GM19240 (cell line): ENCODE measurements around the gene ADARB2.

Experiments
- DNase-seq: peaks from one replicate; pipeline ENCODE4 v3.0.0; 2011; ENCODE audit warnings: low spot score; ENCODE audit not compliant: insufficient read length

The ADARB2 gene

DNA sequence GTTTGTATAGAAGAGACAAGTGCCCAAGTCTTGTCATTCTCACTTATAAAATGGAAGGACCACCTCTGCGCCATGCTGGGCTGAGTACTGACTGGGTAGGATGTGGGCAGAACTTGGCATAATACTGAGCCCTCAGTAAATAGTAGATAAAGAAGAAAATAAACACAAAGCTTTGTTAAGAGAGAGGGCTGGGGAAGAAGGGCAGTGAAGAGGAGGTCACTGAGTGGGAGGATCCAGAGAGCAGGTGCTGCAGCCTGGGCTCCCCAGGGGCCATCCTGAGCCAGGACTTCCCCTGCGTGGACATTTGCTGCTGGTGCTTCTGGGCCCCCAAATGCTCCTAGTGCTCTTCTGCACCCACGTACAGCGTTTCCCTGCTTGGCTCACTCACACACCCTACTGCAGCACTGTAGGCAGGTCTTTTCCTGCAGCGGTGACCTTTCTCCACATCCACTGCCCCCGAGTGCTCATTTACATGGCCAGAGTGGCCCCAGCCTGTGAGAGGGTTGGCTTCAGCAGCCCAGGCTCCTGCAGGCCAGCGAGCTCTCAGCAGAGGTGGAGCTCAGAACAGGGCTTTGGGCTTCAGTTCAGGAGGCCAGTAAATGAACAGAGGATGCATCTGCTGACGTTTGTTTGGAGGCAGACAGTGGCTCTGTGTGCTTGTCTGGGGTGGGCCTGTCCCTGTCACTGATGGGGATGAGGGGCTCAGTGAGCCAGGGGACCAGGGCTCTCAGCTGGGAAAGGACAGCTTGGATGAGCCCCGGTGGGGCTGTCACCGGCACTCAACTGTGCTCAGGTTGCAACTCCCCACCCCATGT is 164.6 kb downstream of the ADARB2 start:
- no peak for DNase-seq

DNA sequence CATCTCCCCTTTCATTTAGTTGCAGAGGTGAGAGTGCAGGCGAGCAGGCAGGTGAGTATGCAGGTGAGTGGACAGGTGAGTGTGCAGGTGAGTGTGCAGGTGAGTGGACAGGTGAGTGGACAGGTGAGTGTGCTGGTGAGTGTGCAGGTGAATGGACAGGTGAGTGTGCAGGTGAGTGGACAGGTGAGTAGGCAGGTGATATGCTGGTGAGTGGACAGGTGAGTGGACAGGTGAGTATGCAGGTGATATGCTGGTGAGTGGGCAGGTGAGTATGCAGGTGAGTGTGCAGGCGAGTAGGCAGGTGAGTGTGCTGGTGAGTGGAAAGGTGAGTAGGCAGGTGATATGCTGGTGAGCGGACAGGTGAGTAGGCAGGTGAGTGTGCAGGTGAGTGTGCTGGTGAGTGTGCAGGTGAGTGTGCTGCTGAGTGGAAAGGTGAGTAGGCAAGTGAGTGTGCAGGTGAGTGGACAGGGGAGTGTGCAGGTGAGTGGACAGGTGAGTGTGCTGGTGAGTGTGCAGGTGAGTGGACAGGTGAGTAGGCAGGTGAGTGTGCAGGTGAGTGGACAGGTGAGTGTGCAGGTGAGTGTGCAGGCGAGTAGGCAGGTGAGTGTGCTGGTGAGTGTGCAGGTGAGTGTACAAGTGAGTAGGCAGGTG is 165.6 kb downstream of the ADARB2 start:
- DNase-seq: no peak

DNA sequence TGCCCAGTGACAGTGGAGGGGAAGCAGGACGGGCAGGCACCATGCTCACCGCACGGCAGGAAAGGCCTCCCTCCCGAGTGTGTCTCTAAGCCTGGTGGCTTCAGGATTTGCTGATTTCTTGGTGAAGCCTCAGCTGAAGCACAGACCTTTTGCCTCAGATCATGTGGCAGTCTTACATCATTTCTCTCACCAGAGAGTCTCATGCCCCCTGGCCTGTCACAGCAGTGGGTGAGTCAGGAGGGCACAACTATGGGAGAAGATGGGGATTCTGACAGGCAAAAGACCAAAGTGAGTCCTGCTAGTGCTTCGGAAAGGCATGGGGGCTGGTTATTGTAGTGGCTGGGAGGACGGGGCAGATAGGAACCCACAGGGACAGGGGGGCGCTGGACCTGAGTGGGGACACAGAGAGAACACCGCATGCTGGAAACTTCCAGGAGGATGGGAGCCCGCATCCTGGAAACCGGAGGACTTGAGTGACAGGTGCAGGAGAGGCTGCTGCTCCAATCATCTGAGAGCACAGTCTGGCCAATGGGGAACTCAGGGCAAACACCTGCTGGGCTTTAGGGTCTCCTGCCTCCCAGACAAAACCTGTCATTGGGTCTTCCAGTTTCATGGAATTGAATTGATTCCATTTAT is 166.8 kb downstream of the ADARB2 start:
- DNase-seq: no peak

DNA sequence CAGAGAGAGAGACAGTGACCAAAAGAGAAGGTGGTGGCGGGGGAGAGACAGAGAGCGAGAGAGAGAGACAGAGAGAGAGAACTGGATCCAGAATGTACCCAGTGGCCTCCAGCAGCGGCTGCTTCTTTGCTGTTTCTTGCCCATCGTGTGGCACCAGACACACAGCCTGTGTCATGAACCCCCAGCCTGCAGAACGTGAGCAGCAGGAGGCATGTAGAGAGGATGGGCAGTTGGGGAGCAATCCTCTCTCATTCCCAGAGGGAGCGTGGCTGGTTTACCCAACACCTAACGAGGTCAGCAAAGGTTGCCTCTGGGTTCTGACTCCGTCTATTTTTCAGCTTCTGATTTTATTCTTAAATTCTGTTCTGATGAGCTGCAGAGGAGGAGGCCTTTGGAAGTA is 168.1 kb downstream of the ADARB2 start:
- no peak for DNase-seq

DNA sequence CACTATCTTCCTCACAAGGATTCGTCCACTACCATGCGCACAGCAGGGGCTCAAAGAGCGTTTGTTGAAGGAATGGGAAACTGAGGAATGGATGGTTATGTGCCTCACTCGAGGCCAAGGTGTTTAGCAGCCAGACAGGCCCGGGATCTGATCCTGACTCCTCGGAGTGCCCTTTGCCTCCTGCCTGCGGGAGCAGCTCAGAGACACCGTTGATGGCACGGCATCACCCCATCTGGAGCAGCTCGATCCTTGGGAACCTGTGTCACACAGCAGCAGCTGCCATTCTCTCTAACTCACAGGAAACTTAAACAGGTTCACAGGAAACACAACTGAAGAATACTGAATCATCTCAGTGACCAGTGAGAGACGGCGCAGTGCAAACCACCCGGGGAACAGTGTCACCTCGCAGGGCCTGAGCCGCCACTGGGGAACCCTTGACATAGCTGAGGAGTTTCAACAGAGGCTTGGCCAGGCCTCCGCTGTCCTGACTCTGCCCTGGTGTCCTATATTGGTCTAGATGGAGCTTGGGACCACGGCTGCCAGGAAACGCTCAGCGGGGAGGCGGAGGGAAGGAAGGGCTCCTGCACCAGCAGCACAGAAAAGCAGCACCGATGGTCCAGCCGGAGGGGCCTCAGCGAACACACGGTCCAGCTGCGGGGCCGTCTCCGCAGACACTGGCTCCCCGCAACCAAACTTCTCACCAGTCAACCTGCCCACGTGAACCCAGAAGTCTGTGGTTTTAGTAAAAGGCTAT is 169.4 kb downstream of the ADARB2 start:
- DNase-seq: no peak

DNA sequence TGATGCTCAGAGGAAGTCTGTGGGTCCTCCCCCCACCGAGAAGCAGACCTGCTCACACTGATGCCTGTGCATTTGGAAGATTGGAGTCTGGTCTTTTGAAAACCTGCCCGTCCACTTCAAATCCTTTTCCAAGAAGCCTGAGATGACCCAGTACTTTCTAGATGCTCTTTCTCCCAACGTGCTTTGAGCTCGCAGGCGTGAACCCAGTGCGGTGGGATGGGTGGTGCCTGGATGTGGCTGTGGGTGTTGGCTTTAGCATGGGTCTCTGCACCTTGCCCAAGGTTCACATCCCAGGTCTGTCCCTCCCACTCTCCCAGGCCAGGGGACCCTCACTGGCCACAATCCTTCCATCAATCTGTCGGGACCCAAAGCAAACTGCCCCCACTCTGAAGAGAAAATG is 170.2 kb downstream of the ADARB2 start:
- DNase-seq: no peak

DNA sequence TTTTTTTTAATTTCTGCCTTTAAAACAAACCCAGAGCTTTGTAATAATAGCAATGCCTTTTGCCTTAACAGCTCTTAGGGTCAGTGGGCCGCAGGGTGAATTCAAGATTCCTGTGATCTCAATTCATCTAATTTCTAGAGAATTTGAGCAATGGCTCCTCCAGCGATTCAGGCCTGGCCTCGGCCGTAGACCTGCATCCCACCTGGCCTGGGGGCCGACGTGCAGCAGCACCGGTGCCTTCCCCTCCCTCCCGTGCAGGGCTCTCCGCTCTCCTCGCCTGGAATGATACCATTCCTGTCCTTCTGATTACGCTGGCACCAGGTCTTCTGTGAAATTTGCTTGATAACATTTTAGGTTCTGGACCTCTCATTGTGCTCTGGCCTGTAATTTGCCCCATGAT is 172.5 kb downstream of the ADARB2 start:
- no peak for DNase-seq

DNA sequence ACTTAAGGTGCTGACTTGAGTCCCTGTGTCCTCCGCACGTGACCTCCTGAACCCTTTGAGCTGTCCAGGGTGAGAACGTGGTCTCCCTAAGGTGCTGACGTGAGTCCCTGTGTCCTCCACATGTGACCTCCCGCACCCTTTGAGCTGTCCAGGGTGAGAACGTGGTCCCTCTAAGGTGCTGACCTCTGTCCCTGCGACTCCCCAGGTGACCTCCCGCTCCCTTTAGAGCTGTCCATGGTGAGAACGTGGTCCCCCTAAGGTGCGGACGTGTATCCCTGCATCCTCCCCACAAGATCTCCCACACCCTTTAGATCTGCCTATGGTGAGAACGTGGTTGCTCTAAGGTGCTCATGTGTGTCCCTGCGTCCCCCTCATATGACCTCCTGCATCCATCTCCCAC is 174.3 kb downstream of the ADARB2 start:
- DNase-seq: no peak

DNA sequence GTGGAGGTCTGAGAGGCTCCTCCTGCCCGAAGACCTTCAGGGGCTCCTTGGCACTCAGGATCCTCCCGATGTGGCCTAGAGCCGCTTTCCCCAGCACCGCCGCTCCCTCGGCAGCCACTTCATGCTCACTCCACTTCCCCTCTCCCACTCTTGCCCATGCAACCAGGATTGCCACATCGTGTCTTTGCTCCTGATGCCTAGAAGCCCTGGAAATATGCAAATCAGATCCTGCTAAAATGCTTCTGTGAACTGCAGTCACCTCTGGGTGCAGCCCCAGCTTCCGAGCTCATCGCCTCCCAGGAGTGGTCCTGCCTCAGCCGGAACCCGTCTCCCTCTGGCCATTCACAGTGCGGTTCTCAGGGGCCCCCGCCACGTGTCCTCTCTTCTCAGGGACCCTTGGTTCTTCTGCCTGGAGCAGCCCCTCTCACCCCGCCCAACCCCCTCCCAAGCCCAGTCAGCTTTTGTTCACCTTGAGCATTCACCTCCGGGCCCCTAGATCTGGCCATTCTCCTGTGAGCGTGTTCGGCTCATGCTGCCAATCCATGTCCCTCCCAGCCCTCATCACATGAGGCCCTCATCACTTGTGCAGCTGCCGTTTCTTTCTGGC is 175.5 kb downstream of the ADARB2 start:
- DNase-seq: no peak

DNA sequence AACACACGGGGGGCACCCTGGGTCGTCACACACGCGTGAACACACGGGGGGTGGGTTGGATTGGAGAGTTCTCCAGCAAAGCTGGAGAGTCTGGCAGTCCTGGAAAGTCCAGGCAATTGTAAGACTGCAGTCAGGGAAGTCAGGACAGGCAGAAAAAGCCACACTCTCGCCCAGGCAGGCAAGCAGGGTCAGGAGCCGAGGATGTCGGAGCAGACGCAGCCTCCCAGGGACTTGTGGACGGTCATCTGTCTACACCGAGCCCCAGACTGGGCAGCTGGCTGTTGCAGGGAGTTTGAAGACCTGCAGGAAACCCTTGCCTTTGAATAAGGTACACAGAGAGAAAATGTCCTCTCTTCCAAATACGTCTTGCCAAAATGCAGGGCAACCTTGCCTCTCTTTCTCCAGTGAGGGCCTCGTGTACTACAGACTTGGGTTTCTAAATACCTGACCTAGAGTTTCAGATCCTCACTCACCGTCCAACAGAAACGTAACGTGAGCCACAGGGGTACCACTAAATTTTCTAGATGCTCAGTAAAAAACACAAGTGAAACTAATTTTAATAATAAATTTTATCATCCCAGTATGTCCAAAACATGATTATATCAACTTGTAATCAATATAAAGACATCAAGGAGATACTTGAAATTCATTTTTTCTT is 176.7 kb downstream of the ADARB2 start:
- no peak for DNase-seq

DNA sequence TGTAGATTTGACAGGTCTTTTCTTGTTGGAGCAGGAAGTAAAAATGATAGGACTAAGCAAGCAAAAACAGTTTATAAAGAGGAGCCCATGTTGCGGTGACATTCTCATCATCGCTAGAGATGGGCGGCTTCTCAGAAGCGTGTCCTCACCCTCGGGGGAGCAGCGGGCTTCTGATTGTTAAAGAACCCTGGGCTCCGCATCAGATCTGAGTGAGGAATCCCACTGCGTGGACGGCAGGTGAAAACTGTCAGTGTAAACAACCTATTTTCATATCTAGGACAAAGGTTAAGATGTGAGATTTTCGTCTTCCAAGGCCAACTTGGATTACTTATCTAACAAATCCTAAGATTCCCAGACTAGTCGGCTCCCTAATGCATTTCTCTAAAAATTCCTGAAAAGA is 177.6 kb downstream of the ADARB2 start:
- no peak for DNase-seq

DNA sequence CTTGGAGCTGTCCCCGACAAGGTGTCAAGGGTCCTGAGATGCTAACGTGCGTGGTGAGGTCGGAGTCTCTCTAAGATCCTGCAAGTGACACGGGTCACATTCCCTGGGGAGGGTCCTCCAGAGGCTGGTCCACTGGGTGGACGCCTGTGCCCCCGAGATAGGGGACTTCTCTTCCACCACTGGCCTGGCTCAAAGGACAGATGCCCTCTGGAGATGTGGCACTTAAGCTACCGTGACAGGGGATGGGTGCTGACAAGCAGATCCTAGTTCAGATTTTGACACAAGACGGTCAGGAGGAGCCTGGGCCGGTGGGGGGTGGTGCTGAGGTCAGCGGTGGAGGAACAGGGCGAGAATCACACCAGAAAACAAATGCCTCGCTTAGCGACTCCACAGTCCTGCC is 178.0 kb downstream of the ADARB2 start:
- no peak for DNase-seq

DNA sequence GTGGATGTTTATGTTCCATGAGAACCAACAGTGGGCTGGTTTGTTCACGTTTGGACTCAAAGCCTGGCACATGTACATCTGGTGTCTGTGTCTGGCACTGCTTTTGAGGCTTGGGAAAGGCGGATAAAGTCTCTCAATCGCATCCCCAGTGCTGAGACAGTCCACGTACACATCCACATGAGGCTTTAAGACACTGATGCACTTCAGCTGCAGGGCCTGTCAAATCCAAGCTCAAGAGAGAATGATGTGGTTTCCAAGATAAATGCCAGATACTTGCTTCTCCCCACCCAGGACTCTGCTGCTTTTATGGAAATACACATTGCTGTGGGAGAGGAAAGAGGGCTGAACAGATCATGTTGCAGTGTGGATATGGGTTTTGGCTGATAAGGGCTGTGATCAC is 178.4 kb downstream of the ADARB2 start:
- DNase-seq: no peak

DNA sequence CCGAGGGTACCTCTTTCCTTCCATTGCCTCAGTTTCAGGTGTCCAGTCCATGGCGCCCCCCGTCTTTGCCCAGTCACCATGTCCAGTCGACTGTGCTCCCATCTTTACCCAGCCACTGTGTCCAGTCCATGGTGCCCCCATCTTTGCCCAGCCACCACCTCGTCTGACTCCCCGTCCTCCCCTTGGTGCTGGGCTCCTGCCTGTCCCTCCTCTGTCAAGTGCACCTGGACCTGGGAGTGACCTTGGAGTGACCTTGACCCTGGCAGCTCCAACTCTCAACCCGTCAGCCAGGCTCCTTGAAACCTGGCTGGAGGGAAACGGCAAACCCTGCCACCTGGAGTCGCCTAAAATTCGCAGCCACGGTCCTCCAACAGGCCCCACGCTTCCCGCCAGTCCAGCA is 180.2 kb downstream of the ADARB2 start:
- DNase-seq: no peak

DNA sequence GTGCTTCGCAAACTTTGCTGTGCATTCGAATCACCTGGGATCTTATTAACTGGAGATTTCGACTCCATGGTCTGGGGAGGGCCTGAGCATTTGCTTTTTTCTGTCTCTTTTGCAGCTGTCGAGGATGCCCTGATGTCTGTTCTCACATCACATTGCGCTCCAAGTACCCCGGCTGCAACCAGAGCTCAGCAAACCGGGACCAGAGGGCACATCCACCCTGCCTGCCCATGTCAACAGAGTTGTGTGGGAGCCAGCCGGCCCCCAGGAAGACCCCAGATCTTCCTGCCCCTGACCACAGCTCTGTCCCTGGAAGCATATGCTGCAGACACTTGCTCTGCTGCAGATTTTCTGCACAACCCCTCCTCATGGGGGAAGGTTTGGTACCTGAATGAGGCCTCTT is 180.8 kb downstream of the ADARB2 start:
- no peak for DNase-seq

DNA sequence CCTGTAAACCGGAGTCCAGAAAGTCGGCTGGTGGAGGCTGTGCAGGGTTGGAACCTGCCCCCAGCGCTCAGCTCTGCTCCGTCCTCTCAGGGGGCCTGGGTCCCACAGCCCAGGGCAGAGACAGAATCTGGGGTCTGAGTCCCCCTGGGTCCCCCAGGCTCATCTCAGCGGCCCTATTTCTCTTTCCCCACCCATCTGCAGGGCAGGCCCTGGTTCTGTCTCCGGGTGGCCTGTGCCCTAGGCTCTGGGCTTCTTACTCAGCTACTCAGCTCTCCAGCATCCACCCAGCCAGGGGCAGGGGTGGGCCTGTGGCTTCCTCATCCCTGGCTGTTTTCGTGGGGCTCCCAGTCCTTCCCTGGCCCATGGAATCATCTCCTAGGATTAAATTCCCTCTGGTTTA is 183.4 kb downstream of the ADARB2 start:
- DNase-seq: no peak

DNA sequence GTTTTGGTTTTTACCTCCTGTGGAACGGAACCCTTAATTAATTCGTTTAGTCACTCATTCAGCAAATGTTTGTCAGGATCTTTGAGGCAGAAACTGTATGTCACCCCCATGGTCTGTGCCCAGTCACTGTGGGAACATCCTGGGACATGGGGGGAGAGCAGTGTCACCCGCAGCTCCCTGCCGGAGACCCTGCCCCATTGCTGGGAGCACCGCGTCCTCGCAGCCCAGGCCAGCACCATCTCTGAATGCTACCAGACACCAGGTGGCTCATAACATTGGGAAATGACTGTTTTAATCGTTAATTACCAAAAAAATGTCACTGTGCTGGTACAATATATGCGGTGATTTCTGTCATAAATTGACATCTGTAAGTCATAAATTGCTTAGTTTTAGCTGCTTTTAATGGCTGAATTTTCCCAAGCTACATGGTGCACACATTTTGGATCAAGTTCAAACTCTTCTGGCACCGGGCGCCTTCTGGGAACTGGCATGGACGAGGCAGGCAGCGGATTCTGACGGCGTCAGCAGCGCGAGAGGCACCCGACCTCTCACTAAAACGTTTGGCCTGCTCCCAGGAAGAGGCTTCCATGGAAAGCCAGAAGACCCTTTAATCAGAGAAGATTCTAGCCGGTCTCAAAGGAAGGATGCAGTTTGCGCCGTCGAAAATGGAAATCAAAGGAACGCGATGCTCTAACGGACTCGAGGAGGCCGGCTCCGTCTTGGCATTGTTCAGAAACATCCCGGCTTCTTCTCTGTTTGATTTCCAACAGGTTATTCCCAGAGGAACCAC is 184.2 kb downstream of the ADARB2 start:
- DNase-seq: no peak

DNA sequence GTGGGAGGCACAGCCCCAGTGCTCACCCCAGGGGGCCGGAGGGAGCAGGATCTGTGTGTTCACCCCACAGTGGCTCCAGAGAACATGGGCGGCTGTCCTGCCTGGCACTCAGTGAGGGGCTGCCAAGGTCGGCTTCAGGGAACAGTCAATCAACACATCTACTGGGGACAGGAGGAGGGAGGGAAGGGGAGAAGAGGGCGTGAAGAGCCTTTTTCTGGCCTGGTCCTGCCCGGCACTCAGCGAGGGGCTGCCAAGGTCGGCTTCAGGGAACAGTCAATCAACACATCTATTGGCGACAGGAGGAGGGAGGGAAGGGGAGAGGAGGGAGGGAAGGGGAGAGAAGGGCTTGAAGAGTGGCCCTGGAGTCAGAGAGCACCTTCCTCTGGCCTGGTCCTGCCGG is 184.9 kb downstream of the ADARB2 start:
- DNase-seq: no peak

DNA sequence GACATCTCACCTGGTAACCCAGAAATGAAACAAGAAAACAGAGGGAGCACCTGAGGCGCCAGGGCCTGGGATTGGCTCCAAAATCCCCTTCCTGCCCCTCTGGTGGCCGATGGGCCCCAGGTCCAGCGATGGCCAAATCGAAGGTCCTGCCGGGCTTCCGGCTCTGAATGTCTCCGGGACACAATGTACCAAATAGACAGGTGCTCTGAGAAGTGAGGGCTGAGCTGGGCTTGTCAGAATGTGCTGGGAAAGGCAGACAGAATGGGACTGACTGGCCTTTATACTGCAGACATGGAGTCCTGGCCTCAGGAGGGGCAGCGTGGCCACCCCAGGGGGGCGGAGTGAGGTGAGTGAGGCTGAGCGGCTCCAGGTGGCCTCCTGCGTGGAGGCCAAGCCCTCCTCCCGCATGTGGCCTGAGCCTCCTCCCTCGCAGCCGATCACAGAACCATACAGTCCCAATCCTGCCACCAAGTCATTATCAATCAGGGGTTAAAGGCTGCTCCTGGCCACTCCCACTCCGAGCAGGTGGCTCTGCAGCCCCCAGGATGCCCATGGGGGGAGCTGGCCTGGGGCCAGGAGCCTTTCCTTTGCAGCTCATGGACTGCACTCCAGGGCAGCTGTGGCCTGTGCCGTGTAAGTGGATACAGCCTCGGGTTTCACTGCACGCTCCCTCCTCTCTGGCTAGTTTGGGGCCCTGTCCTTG is 185.5 kb downstream of the ADARB2 start:
- no peak for DNase-seq

DNA sequence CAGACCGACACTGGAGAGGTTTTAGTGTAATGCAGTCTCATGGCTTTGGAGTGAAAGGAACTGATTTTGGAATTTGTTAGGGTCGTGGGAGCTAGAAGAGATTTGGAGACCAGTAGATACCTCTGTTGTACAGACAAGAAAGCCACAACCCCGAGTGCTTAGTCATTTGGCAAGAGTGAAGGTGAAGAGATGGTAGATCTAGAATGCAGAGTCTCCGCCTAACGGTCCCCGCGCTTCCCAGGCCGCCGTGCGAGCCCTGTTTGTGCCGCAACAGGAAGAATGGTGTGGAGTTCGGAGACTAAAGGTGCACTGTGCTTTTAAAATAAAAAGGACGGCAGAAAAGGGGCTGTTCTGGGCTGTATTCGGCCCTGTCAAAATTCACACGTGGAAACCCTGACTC is 186.7 kb downstream of the ADARB2 start:
- DNase-seq: no peak
